Aorta (tissue), 5 donors: ENCODE results near the gene LEKR1. TPM values are rescaled to one million over a fixed set of nuclear protein-coding genes. Genes with fewer than 3 reads are reported as not detected.
"Not testable (repeated sequence)": the region's sequence is repeated elsewhere in the genome, so short reads cannot be mapped to it uniquely, and the experiment has no call there.

Source experiments
- ATAC-seq: fragments of 200-7000 bp; cut with Tn5 transposase; one replicate; pipeline ENCODE4 v1.9.1; 2022; ENCODE audit warnings: moderate library complexity; ENCODE audit not compliant: low FRiP score
- DNase-seq, 2 donors: peaks; one replicate each; pipeline ENCODE4 v3.0.0-alpha.2; 2020
- H3K27ac ChIP-seq, 2 donors: one replicate each; pipeline ENCODE4 v1.5.1; 2013; ENCODE audit warnings: low read length in 2 of 2, mild to moderate bottlenecking in 2 of 2, moderate library complexity in 2 of 2, control low read depth in 1 of 2, inconsistent platforms in 1 of 2, low read depth in 1 of 2
- H3K27me3 ChIP-seq, 2 donors: one replicate each; pipeline ENCODE4 v1.6.1; 2013; ENCODE audit warnings: control low read depth in 1 of 2, low read length in 1 of 2, mild to moderate bottlenecking in 1 of 2, moderate library complexity in 1 of 2; ENCODE audit not compliant: insufficient read depth in 2 of 2, control insufficient read depth in 1 of 2
- H3K36me3 ChIP-seq, 2 donors: one replicate each; pipeline ENCODE4 v1.6.1; 2013; ENCODE audit warnings: control low read depth in 1 of 2, low read length in 1 of 2, mild to moderate bottlenecking in 1 of 2; ENCODE audit not compliant: insufficient read depth in 2 of 2, control insufficient read depth in 1 of 2
- H3K4me1 ChIP-seq, 2 donors: one replicate each; pipeline ENCODE4 v1.6.1; 2013; ENCODE audit warnings: low read length in 2 of 2, control low read depth in 1 of 2, mild to moderate bottlenecking in 1 of 2, moderate library complexity in 1 of 2; ENCODE audit not compliant: insufficient read depth in 2 of 2, control insufficient read depth in 1 of 2
- H3K4me3 ChIP-seq, 2 donors: one replicate each; pipeline ENCODE4 v1.5.1; 2013; ENCODE audit warnings: low read length in 2 of 2, control low read depth in 1 of 2, mild to moderate bottlenecking in 1 of 2
- H3K9me3 ChIP-seq: one replicate; pipeline ENCODE4 v1.6.1; 2013; ENCODE audit warnings: mild to moderate bottlenecking, low read length; ENCODE audit not compliant: control insufficient read depth
- WGBS, 2 donors: extraction: QIAGEN DNeasy Blood & Tissue Kit; methylation state at CpG; one replicate each; pipeline ENCODE4 v1.1.7; 2013; 5-methylcytosine and 5-hydroxymethylcytosine counted together
- intact Hi-C, 2 donors: fragments of 100-400 bp; cut with DNase I; formaldehyde crosslinking; loops; one replicate each; pipeline versions ENCODE4 v1.14.2 to v1.15.0; 2022
- polyA plus RNA-seq, 2 donors: library from polyadenylated mRNA; stranded (reverse); fragments of 200-250 nt; gene quantifications; one replicate each; pipeline ENCODE4 v1.2.3, GENCODE V29; 2013
- total RNA-seq, 2 donors: library from RNA; stranded (reverse); fragmentation: NEBNext Ultra II Directional; extraction: Animal tissue kit (Norgen Biotek cat#: 25700); gene quantifications; one replicate each; pipeline ENCODE4 v1.2.1, GENCODE V29; 2021
- donor health status: healthy with polysubstance abuse.
- donor health status: Bipolar disorder and iron deficiency.
- donor health status: DM: no; HTN: no; CAD: no.
- donor health status: DM: no; HTN: no; CAD: no.
- donor health status: DM: yes; HTN: yes; CAD: no.

Gene LEKR1
- total and polyA plus RNA-seq, 4 donors: 0.30 to 1.3 TPM; not detected in 2

DNA sequence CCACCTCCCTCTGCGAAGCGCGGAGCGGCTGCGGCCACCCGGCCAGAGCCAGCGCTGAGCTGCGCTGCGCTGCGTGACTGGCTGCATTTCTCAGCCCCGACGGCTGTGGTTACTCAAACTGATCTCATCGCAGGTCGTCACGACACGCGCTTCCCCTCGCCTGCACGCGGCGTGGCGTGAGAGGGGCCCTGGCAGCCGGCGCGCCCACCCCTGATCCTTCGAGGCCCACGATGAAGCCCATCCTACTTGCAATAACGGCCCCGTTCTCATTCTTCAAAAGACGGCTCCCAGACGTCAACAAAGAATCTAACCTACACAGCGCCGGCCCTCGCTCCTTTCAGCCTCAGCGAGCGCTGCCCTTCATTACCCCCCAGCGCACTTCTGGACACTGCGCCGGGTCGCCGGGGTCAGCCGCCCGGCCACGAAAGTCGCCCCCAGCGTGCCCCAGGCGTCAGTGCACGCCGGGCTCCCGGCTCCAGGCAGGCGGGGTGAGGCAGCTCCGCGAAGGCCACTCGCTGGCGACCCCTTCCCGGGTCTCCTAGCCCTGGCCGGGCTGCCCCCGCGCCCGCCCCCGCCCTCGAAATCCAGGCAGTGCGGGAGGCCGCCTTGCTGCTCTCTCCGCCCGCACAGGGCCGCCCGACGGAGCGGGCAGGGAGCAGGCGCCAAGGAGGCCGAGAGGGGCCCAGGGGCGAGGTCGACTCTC is 9.9 kb upstream of the LEKR1 start:
- 8% methylated on average over 73 to 74 of the region's 74 CpGs for WGBS, 2 donors
- Histone ChIP-seq H3K4me3 (peak overlapping the region; percentile 31 to 47), H3K4me1 (no peaks in the 10 kb centered on the region), H3K27me3 (no peaks in the 10 kb centered on the region), H3K9me3 (no peaks in the 10 kb centered on the region), H3K27ac (peak overlapping the region in 1 of 2 donors; percentile 43), H3K36me3 (no peaks in the 10 kb centered on the region)
- intact Hi-C loops: no loop called here
- ATAC-seq (peak; percentile 79), DNase-seq (peak; percentile 53 to 81)

DNA sequence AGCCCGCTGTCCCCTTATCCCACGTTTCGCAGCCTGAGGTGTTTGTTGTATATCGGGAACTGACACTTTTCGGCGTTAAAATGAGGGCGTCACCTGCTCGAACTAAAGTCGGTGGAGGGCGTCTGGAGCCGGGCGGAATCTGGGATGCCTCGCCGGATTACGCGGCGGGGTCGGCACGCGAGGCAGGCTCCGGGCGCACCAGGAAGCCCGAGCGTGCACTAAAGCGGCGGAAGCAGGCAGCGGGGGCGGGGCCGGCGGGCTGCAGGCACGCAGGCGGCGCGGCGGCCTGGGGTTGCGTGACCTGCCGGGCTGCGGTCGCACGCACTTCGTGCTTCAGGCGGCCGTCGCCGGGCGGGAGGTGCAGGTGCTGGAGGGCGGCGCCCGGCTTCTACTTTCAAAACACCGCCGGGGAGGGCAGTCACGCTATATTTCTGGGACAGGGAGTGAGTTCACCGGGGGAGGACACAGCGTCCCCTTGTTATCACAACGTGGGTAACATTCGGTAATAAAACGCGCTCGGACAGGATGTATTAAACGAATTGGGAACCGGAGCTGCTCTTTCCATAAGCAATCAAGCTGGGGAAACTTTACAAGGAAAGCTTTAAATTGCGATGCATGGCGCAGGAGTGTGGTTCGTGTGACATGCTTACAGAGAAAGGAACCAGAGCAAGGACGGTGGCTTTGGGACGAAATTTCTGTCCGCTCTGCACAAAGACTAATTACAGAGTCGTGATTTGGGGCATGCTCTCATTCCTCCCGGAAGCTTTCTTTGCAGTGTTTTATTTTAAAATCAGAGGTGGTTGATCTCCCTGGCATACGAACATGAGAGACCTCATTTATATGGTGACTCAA is 9.1 kb upstream of the LEKR1 start:
- intact Hi-C loops: no loop called here
- WGBS, 2 donors: 1 to 2% methylated on average over 69 to 70 of the region's 70 CpGs

DNA sequence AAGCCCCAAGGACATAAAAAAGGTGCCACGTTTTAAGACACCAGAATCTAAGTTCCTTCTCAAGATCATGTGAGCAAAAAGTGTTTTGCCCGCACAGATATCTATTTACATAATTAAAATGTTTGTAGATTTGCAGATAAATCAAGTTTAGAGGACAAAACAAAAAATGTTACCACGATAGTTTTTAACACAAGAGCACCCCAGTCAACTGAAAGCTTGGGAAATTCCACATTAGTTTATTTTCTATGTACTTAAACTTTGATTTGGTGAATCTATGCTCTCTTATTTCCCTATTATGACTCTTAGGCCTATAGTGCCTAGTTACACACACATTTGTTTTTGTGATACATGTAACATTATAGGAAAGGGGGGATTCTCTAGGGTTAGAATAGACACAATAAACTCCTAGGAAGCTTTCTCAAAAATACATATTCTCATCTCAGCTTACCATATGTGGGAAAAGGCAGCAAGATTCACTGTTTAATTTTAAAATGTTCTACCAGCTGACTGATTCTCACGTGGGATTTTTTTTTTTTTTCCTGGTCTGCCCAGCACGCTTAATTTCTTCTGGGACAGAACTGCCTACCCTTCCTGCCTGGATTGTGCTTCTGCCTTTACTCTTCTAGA is 8.4 kb upstream of the LEKR1 start:
- 70 to 74% methylated on average over 5 of the region's 5 CpGs for WGBS, 2 donors
- ATAC-seq (no peak), DNase-seq (no peak)
- H3K4me1 ChIP-seq: no peaks in the 10 kb centered on the region
- no peaks in the 10 kb centered on the region for H3K36me3 ChIP-seq
- no peaks in the 10 kb centered on the region for H3K27me3 ChIP-seq
- H3K4me3 ChIP-seq: peak overlapping the region in 1 of 2 donors; percentile 31
- H3K27ac ChIP-seq: peak overlapping the region in 1 of 2 donors; percentile 85
- no peaks in the 10 kb centered on the region for H3K9me3 ChIP-seq
- intact Hi-C loops: no loop called here

More for the DNA sequence above, 9.1 kb upstream of the LEKR1 start:
- Histone ChIP-seq H3K27ac (peak overlapping the region; percentile 16 to 85), H3K27me3 (no peaks in the 10 kb centered on the region), H3K9me3 (no peaks in the 10 kb centered on the region), H3K4me3 (peak overlapping the region; percentile 31 to 47), H3K4me1 (no peaks in the 10 kb centered on the region), H3K36me3 (no peaks in the 10 kb centered on the region)
- peak; percentile 89 to 94 for DNase-seq
- peak; percentile 93 for ATAC-seq

DNA sequence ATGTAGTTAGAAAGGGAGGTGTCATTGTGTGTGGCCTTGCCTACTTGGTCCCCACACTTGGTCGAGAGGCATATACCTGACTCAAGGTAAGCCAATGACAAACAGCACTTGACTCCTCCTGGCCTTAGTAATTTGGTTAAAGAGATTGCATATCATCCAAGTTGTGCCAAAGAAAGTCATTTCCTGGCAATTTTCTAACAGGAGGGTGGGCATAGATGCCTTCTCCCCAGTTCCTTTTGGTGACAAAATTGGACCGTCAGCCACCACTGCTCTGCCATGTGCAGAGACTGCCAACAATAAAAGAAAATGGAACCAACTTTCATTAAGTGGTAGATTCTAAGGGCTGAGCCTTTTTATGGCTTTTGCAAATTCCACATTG is 7.9 kb upstream of the LEKR1 start:
- Histone ChIP-seq H3K4me1 (no peaks in the 10 kb centered on the region), H3K27ac (peak overlapping the region in 1 of 2 donors; percentile 45), H3K9me3 (no peaks in the 10 kb centered on the region), H3K36me3 (no peaks in the 10 kb centered on the region), H3K4me3 (no peak overlapping the region), H3K27me3 (no peaks in the 10 kb centered on the region)
- DNase-seq (no peak), ATAC-seq (no peak)
- 95 to 96% methylated on average over 2 of the region's 2 CpGs for WGBS, 2 donors
- intact Hi-C loops: no loop called here

DNA sequence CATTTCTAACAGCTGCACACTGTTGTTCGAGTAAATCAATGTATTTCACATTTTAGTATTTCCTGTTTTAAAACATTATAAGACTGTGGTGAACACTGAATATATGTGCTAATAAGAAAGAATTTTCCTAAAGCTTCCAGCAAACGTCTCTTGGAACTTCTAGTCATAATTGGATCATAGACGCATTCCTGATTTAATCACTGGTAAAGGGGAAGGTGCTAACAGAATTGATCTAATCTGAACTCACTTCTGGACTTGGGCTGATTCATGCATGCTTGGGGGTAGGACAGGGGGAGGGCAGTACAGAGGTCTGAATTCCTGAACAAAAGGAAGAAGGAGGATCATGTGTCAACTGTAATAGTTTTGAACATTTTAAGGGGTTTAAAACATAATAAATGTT is 7.3 kb upstream of the LEKR1 start:
- Histone ChIP-seq H3K36me3 (no peaks in the 10 kb centered on the region), H3K4me3 (no peak overlapping the region), H3K4me1 (no peaks in the 10 kb centered on the region), H3K27ac (no peak overlapping the region), H3K9me3 (no peaks in the 10 kb centered on the region), H3K27me3 (no peaks in the 10 kb centered on the region)
- intact Hi-C loops: no loop called here
- WGBS, 2 donors: 95 to 96% methylated on average over 3 of the region's 3 CpGs
- ATAC-seq (no peak), DNase-seq (no peak)

DNA sequence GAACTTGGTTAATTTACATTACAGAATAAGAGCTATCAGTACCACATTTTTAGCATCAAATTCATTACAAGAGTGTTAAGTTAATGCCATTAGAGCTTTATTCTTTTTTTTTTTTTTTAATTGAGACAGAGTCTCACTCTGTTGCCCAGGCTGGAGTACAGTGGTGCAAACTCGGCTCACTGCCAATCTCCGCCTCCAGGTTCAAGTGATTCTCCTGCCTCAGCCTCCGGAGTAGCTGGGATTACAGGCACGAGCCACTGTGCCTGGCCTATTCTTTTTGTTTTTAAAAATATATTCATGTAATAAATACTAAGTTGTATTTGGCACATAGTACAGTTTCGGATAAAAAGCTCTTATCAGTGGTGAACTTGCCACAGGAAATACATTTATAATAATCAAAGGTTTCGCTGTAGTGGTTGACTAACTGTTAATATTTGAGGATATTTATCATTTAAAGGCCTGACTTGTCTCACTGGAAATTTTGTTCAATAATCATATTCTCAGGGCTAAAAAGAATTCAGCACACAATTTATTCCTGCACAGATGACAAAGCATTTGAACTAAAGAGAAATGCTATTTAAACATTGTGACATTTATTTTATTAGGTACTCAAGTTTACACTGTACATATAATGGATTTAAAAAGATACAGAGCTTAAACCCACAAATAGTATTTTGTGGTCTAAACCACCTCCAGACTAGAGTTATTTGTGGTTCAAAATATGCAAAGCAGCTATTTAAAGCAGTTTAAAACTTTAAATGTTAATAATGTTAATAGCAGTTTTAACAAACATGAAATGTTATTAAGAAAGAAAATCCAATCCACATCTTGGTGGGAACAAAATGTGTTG is 6.1 kb upstream of the LEKR1 start:
- DNase-seq (no peak), ATAC-seq (no peak)
- intact Hi-C loops: no loop called here
- H3K4me1 ChIP-seq: no peaks in the 10 kb centered on the region
- H3K36me3 ChIP-seq: no peaks in the 10 kb centered on the region
- H3K4me3 ChIP-seq: no peak overlapping the region
- H3K27me3 ChIP-seq: no peaks in the 10 kb centered on the region
- no peaks in the 10 kb centered on the region for H3K9me3 ChIP-seq
- 50 to 52% methylated on average over 6 of the region's 6 CpGs for WGBS, 2 donors
- no peak overlapping the region for H3K27ac ChIP-seq

DNA sequence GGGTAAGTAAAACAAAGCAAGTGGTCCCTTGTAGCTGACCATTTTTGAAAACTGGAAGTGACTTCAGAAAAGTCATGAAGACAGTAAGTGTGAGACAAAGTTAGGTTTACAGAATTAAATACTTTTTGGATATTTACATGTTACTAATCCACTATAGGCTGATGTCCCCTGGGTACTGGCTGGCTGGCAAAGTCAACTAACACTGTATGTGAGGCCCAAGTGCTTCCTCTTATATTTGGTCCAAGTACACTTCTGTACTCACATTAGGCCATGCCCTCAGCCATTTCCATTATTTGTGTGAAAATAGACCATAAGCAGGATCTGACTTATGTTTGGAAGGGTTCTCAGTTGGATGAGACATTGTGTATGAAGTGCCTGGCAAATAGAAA is 5.5 kb upstream of the LEKR1 start:
- H3K36me3 ChIP-seq: no peaks in the 10 kb centered on the region
- DNase-seq (no peak), ATAC-seq (no peak)
- no peaks in the 10 kb centered on the region for H3K4me1 ChIP-seq
- no peak overlapping the region for H3K27ac ChIP-seq
- intact Hi-C loops: no loop called here
- H3K9me3 ChIP-seq: no peaks in the 10 kb centered on the region
- H3K27me3 ChIP-seq: no peaks in the 10 kb centered on the region
- H3K4me3 ChIP-seq: no peak overlapping the region

DNA sequence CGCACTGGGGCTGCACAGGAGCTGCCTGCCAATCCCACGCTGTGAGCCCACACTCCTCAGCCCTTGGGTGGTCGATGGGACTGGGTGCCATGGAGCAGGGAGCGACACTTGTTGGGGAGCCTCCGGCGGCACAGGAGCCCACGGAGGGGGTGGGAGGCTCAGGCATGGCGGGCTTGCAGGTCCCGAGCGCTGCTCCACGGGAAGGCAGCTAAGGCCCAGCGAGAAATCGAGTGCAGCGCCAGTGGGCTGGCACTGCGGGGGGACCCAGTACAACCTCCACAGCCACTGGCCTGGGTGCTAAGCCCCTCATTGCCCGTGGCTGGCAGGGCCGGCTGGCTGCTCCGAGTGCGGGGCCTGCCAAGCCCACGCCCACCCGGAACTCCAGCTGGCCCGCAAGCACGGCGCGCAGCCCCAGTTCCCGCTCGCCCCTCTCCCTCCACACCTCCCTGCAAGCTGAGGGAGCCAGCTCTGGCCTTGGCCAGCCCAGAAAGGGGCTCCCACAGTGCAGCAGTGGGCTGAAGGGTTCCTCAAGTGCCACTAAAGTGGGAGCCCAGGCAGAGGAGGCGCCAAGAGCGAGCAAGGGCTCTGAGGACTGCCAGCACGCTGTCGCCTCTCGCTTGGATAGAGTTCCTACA is 3.4 kb upstream of the LEKR1 start:
- DNase-seq, ATAC-seq, H3K9me3 ChIP-seq, H3K27ac ChIP-seq, H3K4me3 ChIP-seq, H3K4me1 ChIP-seq, intact Hi-C loops, H3K27me3 ChIP-seq, H3K36me3 ChIP-seq: not testable (repeated sequence)
- 95 to 96% methylated on average over 32 of the region's 32 CpGs for WGBS, 2 donors
